ENCODE measurements around the gene EMC10.

GRCh38 chr19:50515168-50515561, 38.9 kb downstream of the EMC10 start:
- no peak for TF ChIP-seq CTCF (IDR thresholded peaks at IDR 0.05; ENCODE audit: low read depth, low read length, poor library complexity, severe bottlenecking)
- TF ChIP-seq EZH2phosphoT487 (IDR thresholded peaks at IDR 0.05; ENCODE audit: borderline replicate concordance, low read length) = no peak
